ENCODE measurements around the gene CHN1.

CHN1 gene

GRCh38 chr2:175015340-175015739 is 10.2 kb upstream of the CHN1 start:
- TF ChIP-seq, protein P1, sequence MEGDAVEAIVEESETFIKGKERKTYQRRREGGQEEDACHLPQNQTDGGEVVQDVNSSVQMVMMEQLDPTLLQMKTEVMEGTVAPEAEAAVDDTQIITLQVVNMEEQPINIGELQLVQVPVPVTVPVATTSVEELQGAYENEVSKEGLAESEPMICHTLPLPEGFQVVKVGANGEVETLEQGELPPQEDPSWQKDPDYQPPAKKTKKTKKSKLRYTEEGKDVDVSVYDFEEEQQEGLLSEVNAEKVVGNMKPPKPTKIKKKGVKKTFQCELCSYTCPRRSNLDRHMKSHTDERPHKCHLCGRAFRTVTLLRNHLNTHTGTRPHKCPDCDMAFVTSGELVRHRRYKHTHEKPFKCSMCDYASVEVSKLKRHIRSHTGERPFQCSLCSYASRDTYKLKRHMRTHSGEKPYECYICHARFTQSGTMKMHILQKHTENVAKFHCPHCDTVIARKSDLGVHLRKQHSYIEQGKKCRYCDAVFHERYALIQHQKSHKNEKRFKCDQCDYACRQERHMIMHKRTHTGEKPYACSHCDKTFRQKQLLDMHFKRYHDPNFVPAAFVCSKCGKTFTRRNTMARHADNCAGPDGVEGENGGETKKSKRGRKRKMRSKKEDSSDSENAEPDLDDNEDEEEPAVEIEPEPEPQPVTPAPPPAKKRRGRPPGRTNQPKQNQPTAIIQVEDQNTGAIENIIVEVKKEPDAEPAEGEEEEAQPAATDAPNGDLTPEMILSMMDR (conservative IDR thresholded peaks at IDR 0.05; ENCODE audit: low read depth), result no peak
- ChIA-PET CTCF (interaction anchor here (0.5 to 1.2 kb wide), 3 partner anchors 105 to 239 kb away, joined by 3 to 4 read pairs (median 3); no protein-coding TSS in a partner anchor), POLR2A (ENCODE audit: low non-redundant PET) (no interaction called here)
- DNase-seq (ENCODE audit: low spot score), result no peak
- H3K27ac ChIP-seq, result no peak overlapping the region

DNA sequence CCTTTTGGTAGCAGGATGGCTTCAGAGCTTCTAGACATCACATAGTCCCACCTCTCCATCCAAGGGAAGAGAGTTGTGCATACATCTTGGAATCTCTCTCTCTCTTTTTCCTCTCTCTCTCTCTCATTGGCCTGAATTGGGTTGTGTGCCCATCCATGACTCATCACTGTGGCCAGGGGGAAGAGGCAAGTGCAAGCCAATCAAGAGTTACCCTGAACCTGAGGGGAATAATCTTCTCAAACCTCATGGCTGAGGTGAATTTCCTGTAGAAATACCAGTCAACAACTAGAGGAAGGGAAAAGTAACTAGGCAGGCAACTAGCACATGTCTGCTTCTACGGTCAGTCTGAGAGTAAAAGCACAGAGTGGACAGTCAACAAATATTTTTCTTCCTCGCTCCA is 7.3 kb upstream of the CHN1 start:
- no peak for DNase-seq (ENCODE audit: low spot score)
- TF ChIP-seq, protein P1 (conservative IDR thresholded peaks at IDR 0.05; ENCODE audit: low read depth), result no peak
- CTCF ChIA-PET, result interaction anchor here (0.7 kb wide), 1 partner anchor 51 kb away, joined by 3 read pairs; no protein-coding TSS in a partner anchor
- no peak overlapping the region for H3K27ac ChIP-seq
- POLR2A ChIA-PET (ENCODE audit: low non-redundant PET), result no interaction called here

- ChIA-PET POLR2A (ENCODE audit: low non-redundant PET) (no interaction called here), CTCF (no interaction called here)
- no peak for DNase-seq (ENCODE audit: low spot score)
- no peak overlapping the region for H3K27ac ChIP-seq
- TF ChIP-seq, protein P1 (conservative IDR thresholded peaks at IDR 0.05; ENCODE audit: low read depth), result no peak
These were observed 6.3 kb upstream of the CHN1 start for GRCh38 chr2:175011505-175011904.

GRCh38 chr2:175010848-175011254 is 5.7 kb upstream of the CHN1 start:
- ChIA-PET CTCF (no interaction called here), POLR2A (ENCODE audit: low non-redundant PET) (no interaction called here)
- DNase-seq (ENCODE audit: low spot score), result no peak
- TF ChIP-seq, protein P1 (conservative IDR thresholded peaks at IDR 0.05; ENCODE audit: low read depth), result no peak
- no peak overlapping the region for H3K27ac ChIP-seq

GRCh38 chr2:175009917-175010621 is 4.9 kb upstream of the CHN1 start:
- H3K27ac ChIP-seq, result no peak overlapping the region
- no peak for DNase-seq (ENCODE audit: low spot score)
- POLR2A ChIA-PET (ENCODE audit: low non-redundant PET), result no interaction called here
- TF ChIP-seq, protein P1 (conservative IDR thresholded peaks at IDR 0.05; ENCODE audit: low read depth), result no peak
- CTCF ChIA-PET, result interaction anchor here (0.6 kb wide), 3 partner anchors 23 to 1078 kb away, joined by 3 to 5 read pairs (median 3); no protein-coding TSS in a partner anchor

DNA sequence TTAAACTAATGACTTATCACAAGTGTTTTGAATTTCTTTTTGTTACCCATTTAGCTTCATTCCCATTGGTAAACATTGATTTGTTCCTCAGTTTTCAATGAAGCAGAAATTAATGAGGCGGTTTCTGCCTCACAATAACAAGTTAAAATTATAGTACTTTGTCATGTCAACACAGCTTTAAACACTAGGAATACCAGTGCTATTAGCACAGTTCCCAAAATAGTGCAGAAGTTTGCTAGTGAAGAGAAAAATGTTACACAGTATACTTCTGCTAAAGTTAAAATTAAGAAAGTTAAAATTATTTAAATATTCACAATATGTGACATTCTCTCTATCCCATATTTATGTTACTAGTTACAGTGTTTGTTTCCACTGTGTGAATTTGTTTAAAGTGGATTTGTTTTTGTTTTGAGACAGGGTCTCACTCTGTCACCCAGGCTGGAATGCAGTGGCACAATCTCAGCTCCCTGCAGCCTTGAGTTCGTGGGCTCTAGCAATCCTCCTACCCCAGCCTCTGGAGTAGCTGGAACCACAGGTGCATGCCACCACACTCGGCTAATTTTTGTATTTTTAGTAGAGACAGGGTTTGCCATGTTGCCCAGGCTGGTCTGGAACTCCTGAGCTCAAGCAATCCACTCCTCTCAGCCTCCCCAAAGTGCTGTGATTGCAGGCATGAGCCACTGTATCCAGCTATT is 3.8 kb upstream of the CHN1 start:
- ChIA-PET CTCF (no interaction called here), POLR2A (ENCODE audit: low non-redundant PET) (no interaction called here)
- no peak for DNase-seq (ENCODE audit: low spot score)
- no peak overlapping the region for H3K27ac ChIP-seq
- TF ChIP-seq, protein P1 (conservative IDR thresholded peaks at IDR 0.05; ENCODE audit: low read depth), result no peak

Data from RWPE1 (cell line).